Brain pericyte (primary cell): ENCODE data around the gene CLCNKB.

Source experiments
- DNase-seq: peaks from one replicate; pipeline ENCODE4 v3.0.0-alpha.2; 2012; ENCODE audit warnings: low read depth, low spot score

Gene CLCNKB

DNA sequence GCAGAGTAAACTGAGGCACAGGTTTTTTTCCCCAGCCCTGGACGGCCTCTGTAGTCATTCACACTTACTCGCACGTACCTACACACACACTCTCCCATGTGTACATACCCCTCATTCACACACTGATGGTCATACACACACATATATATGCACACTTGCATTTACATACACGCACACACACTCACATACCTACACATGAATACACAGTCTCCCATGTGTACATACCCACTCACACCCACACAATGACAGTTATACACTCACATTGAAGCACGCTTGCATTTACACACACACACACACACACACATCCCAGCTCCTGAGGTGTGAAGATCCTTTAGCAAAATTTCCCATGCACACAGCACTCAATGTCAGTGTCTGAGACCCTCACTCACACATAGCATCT, 30.6 kb downstream of the CLCNKB start:
- no peak for DNase-seq

DNA sequence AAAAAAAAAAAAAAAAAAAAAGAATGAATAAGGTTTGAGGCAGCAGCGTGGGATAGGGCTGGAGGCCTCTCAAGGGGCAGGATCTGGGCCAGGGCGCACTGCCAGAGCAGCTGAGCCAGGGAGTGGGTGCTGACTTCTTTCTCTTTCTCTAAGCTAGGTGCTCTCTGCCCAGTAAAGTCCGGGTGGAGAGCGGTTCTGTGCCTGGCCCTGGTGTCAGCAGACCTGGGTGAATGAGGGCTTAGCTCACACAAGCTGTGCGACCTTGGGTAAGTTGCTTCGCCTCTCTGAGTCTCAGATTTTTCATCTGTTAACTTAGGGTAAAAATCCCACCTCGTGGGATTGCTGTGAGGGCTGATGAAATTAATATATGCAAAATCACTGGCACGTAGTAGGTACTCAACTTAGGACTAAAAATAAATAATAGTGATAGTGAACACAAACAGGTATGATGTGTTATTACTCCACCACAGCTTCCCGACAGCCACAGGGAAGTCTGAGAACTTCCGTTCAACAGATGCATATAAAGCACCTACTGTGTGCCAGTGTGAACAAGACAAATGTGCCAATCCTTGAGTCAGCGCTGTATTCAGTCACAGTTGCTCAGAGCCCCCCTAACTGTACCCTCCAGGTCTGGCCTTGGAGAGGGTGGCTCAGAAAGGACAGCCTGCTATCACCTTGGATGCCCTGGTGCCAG, 31.9 kb downstream of the CLCNKB start:
- DNase-seq = no peak

- DNase-seq = peak; percentile 63
These were observed 32.7 kb downstream of the CLCNKB start for GRCh38 chr1:16076031-16076864.

DNA sequence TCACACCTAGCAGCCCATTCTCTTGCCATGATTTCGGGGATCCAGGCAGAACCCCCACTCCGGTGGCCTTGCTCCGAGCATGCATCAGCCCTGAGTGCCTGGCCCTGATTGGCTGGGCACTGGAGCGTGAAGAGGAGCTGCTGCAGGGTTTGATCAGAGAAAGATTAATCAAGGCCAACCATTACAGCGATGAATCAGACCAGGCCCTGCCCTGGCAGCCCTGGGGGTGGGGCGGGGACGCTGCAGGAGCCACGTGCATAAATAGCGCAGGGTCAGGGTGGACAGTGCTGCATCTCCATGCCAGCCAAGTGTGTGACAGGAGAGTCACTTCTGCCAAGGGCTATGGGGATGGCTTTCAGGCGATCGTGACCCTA, 33.3 kb downstream of the CLCNKB start:
- no peak for DNase-seq

GRCh38 chr1:16077406-16078245, 34.0 kb downstream of the CLCNKB start:
- no peak for DNase-seq

- peak; percentile 44 for DNase-seq
These were observed 35.5 kb downstream of the CLCNKB start for GRCh38 chr1:16078925-16079656.

DNA sequence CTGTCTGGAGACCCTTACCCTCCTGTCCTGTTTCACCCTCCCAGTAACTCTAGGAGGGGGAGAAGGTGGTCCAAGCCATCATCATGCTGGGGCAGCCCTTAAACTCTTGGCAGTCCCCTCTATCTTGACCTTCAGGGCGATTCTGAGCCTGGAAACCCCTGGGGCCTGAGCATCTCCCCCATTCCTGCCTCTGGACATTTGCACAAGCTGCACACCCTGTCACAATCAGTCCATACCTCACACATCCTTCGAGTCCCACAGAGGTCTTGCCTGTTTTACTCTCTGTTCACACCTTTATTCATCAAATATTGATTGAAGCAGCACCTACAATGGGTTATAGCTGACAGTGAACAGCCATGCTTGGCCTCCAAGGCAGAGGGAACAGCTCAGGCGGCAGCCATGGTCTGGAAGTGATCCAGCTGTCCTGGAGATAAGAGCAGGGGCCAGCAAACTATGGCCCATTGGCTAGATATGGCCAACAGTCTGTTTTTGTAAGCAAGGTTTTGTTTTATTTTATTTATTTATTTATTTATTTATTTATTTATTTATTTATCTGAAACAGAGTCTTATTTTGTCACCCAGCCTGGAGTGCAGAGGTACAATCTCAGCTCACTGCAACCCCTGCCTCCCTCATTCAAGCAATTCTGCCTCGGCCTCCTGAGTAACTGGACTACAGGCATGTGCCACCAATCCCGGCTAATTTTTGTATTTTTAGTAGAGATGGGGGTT, 37.0 kb downstream of the CLCNKB start:
- DNase-seq = no peak

GRCh38 chr1:16081636-16082035, 38.1 kb downstream of the CLCNKB start:
- no peak for DNase-seq

- DNase-seq = no peak
These were observed 38.9 kb downstream of the CLCNKB start for GRCh38 chr1:16082283-16083038.

- no peak for DNase-seq
These were observed 39.9 kb downstream of the CLCNKB start for GRCh38 chr1:16083486-16083885.

DNA sequence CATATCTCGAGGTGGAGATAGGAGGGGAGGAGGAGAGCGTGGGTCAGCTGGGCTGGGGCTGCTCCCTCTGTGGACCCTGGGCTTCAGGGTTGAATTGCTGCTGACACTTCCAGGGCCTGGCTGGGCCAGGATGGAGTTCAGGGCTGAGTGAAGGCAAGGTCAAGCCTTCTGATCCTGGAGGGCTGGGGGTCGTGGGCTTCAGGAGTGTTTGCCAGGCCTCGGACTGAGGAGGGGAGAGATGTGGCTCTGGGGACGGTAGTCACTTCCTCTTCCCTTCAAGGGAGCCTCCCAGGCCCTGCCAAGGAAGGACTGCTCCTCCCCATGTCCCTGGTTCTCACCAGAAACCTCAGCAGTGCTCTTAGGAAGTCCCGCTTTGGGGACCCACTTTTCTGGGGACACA, 41.9 kb downstream of the CLCNKB start:
- no peak for DNase-seq

- no peak for DNase-seq
These were observed 44.2 kb downstream of the CLCNKB start for GRCh38 chr1:16087733-16088132.

GRCh38 chr1:16088351-16088911, 44.8 kb downstream of the CLCNKB start:
- DNase-seq = no peak

GRCh38 chr1:16088996-16089395, 45.4 kb downstream of the CLCNKB start:
- DNase-seq = no peak

DNA sequence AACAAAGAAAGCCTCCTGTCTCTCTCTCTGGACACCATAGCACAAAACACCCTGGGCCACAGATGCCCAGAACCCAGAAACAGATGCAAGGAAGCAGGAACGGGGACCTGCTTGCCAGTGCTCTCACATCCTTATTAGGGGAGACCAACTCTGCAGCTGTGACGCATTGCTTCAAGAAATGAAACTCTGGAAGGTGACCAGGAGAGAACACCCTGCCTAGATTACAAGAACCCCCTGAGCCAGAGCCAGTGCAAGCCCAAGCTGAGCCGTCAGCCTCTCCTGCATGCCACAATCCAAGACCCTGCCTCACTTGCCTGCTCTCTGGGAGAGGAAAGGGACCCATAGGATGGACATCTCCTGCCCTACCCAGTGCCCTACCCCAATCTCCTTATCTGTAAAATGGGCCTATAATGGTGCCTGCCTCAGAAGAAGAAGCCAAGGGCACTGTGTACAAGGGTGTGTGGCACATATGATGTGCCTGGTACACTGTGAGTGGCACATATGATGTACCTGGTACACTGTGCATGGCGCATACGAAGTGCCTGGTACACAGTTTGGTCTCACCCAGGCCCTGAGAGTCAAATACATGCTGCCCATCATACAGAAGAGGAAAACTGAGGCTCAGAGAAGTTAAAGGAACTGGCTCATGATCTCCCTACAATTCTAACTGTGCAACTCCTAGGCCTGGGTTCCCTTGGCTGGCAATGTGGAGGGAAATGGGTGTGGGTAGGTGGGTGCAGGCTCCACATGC, 46.7 kb downstream of the CLCNKB start:
- DNase-seq = no peak

DNA sequence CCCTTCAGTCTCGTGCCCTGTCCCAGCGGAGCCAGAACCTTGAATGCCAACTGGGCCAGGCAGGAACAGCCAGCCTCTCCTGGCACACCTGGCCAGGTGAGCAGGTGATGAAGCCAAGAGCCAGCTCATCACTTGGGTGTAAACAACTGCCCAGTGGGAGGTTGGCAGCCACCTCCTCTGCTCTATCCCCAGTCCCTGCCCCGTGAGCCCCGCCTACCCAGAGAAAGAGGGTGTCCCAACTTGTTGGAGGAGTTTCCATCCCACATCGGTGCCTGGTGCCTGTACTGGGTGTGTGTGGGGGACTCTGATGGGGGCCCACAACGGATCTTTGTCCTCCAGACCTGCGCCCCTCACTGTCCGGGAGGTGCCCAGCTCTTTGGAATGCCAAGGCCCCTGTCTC, 47.7 kb downstream of the CLCNKB start:
- no peak for DNase-seq

DNA sequence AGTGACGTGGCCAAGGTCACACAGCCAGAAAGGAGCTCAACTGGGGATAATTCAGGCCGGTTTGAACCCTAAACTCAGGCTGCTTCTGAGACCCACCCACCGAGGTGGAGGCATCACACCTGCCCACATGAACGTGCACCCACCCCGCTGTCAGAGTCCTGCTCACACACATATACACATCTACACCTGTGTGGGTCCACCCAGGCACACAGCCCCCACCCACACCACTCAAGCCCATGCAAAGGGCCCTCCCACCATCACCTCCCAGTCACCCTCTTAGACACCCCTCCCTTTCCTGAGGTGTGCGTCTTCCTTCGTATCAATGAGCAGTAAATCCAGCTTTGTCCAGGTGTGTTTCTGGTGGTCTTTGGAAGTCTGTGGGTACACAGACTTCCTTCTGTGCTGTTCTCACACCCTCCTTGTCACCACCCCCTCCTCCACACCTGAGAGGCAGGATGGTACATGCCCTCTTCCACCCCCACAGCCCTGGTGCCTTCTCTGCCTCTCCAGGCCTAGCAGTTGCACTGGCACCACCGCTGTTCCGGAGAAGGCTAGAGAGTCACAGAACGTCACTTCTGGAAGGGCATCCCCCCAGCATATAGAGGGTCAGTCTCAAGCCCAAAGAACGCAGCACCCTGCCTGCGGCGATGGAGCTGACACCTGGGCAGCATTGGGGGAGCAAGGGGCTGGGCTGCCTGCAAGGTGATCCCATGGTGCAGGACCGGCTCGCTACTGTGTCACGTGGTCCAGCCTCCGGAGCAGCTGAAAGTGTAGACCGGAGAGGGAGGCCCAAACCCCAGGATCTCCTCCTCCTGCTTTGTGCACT, 48.7 kb downstream of the CLCNKB start:
- DNase-seq = no peak

DNA sequence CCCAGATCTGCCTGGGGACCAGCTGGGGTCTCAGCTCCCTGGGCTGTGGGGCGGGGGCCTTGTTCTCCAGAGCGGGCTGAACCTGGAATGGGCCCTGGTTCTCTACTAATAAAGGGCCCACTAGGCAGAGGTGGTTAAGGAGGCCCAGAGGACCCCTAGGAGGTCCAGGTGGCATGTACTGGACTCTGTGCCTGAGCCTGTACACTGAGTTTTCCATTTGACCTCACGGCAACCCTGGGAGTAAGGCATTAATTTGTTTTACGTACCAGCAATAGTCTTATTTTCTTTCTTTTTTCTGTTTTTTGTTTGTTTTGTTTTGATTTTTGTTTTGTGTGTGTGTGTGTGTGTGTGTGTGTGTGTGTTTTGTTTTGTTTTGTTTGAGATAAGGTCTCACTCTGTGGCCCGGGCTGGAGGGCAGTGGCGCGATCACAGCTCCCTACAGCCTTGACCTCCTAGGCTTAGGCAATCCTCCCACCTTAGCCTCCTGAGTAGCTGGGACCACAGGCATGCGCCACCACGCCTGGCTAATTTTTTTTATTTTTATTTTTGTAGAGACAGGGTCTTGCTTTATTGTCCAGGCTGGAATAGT, 49.4 kb downstream of the CLCNKB start:
- no peak for DNase-seq
